Common myeloid progenitor, CD34-positive (primary cell): ENCODE measurements around the gene NLN.

Experiments
- CTCF ChIA-PET: fragments of 350-600 bp; sonication (Branson Sonifier 250); formaldehyde crosslinking; loops from one replicate; lab custom pipeline; 2021; ENCODE audit warnings: antibody characterized with exemption; lab: Charles Lee
- POLR2A ChIA-PET: fragments of 350-600 bp; sonication (Branson Sonifier 250); formaldehyde crosslinking; loops from one replicate; lab custom pipeline; 2021; ENCODE audit warnings: antibody characterized with exemption; lab: Charles Lee
- DNase-seq, 3 donors: peaks; one replicate each; pipeline versions ENCODE4 v3.0.0 to v3.0.0-alpha.2; 2013
- H3K27ac ChIP-seq, 2 experiments: 1 replicate in 1 of 2; 2 replicates in 1 of 2; pipeline ENCODE4 v1.7.0; 2013; ENCODE audit warnings: inconsistent platforms in 2 of 2, low read length in 2 of 2, mild to moderate bottlenecking in 2 of 2, low read depth in 1 of 2, moderate library complexity in 1 of 2; ENCODE audit not compliant: severe bottlenecking in 2 of 2, insufficient read depth in 1 of 2, poor library complexity in 1 of 2
- H3K27me3 ChIP-seq, 5 experiments: replicated peaks in 2 of 5; 1 replicate in 3 of 5; 2 replicates in 2 of 5; pipeline versions ENCODE4 v1.6.1 to v1.7.0; 2013; ENCODE audit warnings: low read length in 4 of 5, mild to moderate bottlenecking in 2 of 5, moderate library complexity in 2 of 5, inconsistent platforms in 1 of 5; ENCODE audit not compliant: insufficient read depth in 5 of 5, control insufficient read depth in 4 of 5
- H3K36me3 ChIP-seq, 4 experiments: 1 replicate in 2 of 4; 2 replicates in 2 of 4; pipeline versions ENCODE4 v1.6.1 to v1.7.0; 2013; ENCODE audit warnings: low read length in 3 of 4, control low read depth in 1 of 4, mild to moderate bottlenecking in 1 of 4; ENCODE audit not compliant: control insufficient read depth in 4 of 4, insufficient read depth in 4 of 4
- H3K4me1 ChIP-seq, 4 experiments: 1 replicate in 3 of 4; 2 replicates in 1 of 4; pipeline versions ENCODE4 v1.6.1 to v1.7.1; 2013; ENCODE audit warnings: low read length in 3 of 4, mild to moderate bottlenecking in 3 of 4, control low read depth in 1 of 4, inconsistent platforms in 1 of 4, moderate library complexity in 1 of 4; ENCODE audit not compliant: control insufficient read depth in 4 of 4, insufficient read depth in 4 of 4; ENCODE audit errors: control extremely low read depth in 1 of 4
- H3K4me3 ChIP-seq, 7 experiments: 1 replicate in 4 of 7; 2 replicates in 3 of 7; pipeline versions ENCODE4 v1.5.1 to v1.7.0; 2013; ENCODE audit warnings: mild to moderate bottlenecking in 7 of 7, low read length in 6 of 7, moderate library complexity in 6 of 7, inconsistent platforms in 2 of 7, low read depth in 2 of 7, control low read depth in 1 of 7; ENCODE audit not compliant: insufficient read depth in 4 of 7, control insufficient read depth in 1 of 7; ENCODE audit errors: extremely low read depth in 1 of 7
- H3K9me3 ChIP-seq, 5 experiments: 1 replicate in 4 of 5; 2 replicates in 1 of 5; pipeline versions ENCODE4 v1.6.1 to v1.7.1; 2013; ENCODE audit warnings: low read length in 4 of 5, mild to moderate bottlenecking in 2 of 5, inconsistent platforms in 1 of 5, low read depth in 1 of 5, moderate library complexity in 1 of 5; ENCODE audit not compliant: control insufficient read depth in 4 of 5, insufficient read depth in 2 of 5; ENCODE audit errors: control extremely low read depth in 1 of 5
- WGBS: methylation state at CpG from one replicate; pipeline ENCODE4 v1.1.5; 2013; ENCODE audit not compliant: insufficient coverage; 5-methylcytosine and 5-hydroxymethylcytosine counted together

NLN gene

GRCh38 chr5:65708145-65708544 is 13.9 kb upstream of the NLN start:
- CTCF ChIA-PET: no interaction called here
- Histone ChIP-seq H3K27ac (no peak overlapping the region), H3K4me3 (no peak overlapping the region), H3K36me3 (peaks cover 2 to 14% (median 7%) of the 10 kb centered on the region in 4 experiments), H3K4me1 (no peaks in the 10 kb centered on the region), H3K9me3 (no peaks in the 10 kb centered on the region), H3K27me3 (no peaks in the 10 kb centered on the region)
- POLR2A ChIA-PET: no interaction called here
- 94% methylated on average over 3 of the region's 4 CpGs for WGBS
- no peak for DNase-seq

- Histone ChIP-seq H3K4me1 (peaks cover 9 to 28% (median 20%) of the 10 kb centered on the region in 4 experiments), H3K36me3 (peaks cover 2 to 20% (median 14%) of the 10 kb centered on the region in 4 experiments), H3K4me3 (no peak overlapping the region), H3K9me3 (peaks cover 0 to 1% (median 0%) of the 10 kb centered on the region in 5 experiments), H3K27ac (no peak overlapping the region), H3K27me3 (no peaks in the 10 kb centered on the region)
- CTCF ChIA-PET: no interaction called here
- no peak for DNase-seq
- POLR2A ChIA-PET: no interaction called here
Observed at GRCh38 chr5:65718576-65719310, 3.3 kb upstream of the NLN start.

- H3K36me3 ChIP-seq: peaks cover 2 to 17% (median 12%) of the 10 kb centered on the region in 4 experiments
- 0% methylated on average over 9 of the region's 19 CpGs for WGBS
- peak overlapping the region; percentile 61 to 77 for H3K27ac ChIP-seq
- ChIA-PET POLR2A (no interaction called here), CTCF (interaction anchor here (1.2 kb wide), 1 partner anchor 16 kb away, joined by 3 read pairs; no protein-coding TSS in a partner anchor)
- DNase-seq: peak in 2 of 3 donors; percentile 65 to 70
- H3K4me1 ChIP-seq: peaks cover 9 to 37% (median 20%) of the 10 kb centered on the region in 4 experiments
- peaks cover 0 to 1% (median 0%) of the 10 kb centered on the region in 5 experiments for H3K9me3 ChIP-seq
- H3K27me3 ChIP-seq: no peaks in the 10 kb centered on the region
- peak overlapping the region; percentile 65 to 98 (median 90) for H3K4me3 ChIP-seq
Observed at GRCh38 chr5:65721050-65721719, 820 bp upstream of the NLN start.

DNA sequence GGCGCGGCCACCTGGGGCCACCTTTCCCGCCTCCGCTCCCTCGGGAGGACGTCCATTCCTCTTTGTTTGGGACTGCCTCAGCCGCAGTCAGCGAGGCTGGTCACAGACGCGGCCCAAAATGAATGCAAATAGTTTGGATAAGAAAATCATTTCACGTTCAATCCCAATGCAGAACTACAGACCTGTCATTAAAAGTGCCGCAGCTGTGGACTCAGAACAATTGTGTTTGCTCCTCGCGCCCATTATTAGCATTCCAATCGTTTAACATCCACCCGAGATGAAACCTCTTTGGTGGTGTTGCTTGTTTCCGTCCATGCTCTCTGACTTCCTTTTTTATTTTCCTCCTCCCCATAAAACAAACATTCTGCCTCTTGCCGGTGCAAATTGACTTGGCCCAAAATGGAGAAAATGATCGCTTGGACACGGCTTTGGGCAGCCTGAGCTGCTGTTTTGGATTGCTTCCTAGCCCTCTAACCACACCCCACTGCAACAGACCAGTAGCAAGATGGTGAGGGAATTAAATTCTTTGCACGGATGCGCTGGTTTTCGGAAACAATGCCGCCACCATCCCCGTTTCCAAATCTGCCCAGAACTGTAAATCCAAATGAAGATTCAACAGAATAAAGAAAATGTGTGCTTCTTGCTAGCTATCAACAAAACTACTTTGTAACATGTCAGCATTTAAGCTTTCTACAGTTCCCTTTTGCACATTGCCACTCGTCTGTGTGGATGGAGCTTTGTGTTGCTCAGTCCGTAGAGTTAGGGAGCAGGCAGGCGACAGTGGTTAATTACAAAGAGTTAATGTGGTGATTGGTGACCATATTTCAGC is 784 bp downstream of the NLN start:
- Histone ChIP-seq H3K4me1 (peaks cover 9 to 37% (median 20%) of the 10 kb centered on the region in 4 experiments), H3K4me3 (peak overlapping the region; percentile 64 to 98 (median 90)), H3K36me3 (peaks cover 0 to 5% (median 4%) of the 10 kb centered on the region in 4 experiments), H3K9me3 (peaks cover 0 to 1% (median 0%) of the 10 kb centered on the region in 5 experiments), H3K27ac (peak overlapping the region in 1 of 2 experiments; percentile 58), H3K27me3 (no peaks in the 10 kb centered on the region)
- ChIA-PET CTCF (interaction anchor here (1.2 kb wide), 1 partner anchor 15 kb away, joined by 3 read pairs; no protein-coding TSS in a partner anchor), POLR2A (no interaction called here)
- 5% methylated on average over 23 of the region's 28 CpGs for WGBS
- DNase-seq: peak in 2 of 3 donors; percentile 49 to 62

GRCh38 chr5:65727491-65728156 is 5.6 kb downstream of the NLN start:
- DNase-seq: no peak
- H3K4me1 ChIP-seq: peaks cover 2 to 16% (median 7%) of the 10 kb centered on the region in 4 experiments
- H3K36me3 ChIP-seq: peaks cover 0 to 5% (median 0%) of the 10 kb centered on the region in 4 experiments
- no peaks in the 10 kb centered on the region for H3K27me3 ChIP-seq
- WGBS: 95% methylated on average over 5 of the region's 7 CpGs
- no peaks in the 10 kb centered on the region for H3K9me3 ChIP-seq
- CTCF ChIA-PET: no interaction called here
- no peak overlapping the region for H3K27ac ChIP-seq
- H3K4me3 ChIP-seq: no peak overlapping the region
- POLR2A ChIA-PET: interaction anchor here (0.6 kb wide), 1 partner anchor 58 kb away, joined by 12 read pairs; no protein-coding TSS in a partner anchor

GRCh38 chr5:65728218-65728617 is 6.2 kb downstream of the NLN start:
- no CpG with 5 or more reads among the region's 1 CpG for WGBS
- CTCF ChIA-PET: no interaction called here
- no peak overlapping the region for H3K27ac ChIP-seq
- no peak overlapping the region for H3K4me3 ChIP-seq
- H3K27me3 ChIP-seq: no peaks in the 10 kb centered on the region
- no peaks in the 10 kb centered on the region for H3K9me3 ChIP-seq
- H3K36me3 ChIP-seq: peaks cover 0 to 5% (median 0%) of the 10 kb centered on the region in 4 experiments
- no peak for DNase-seq
- H3K4me1 ChIP-seq: peaks cover 0 to 10% (median 2%) of the 10 kb centered on the region in 4 experiments
- POLR2A ChIA-PET: no interaction called here
